Heart left ventricle (tissue), 16 donors: ENCODE measurements around the gene KANK2. TPM values are rescaled to one million over a fixed set of nuclear protein-coding genes. Genes with fewer than 3 reads are reported as not detected.
A peak's percentile ranks its signal among the peaks of the same experiment; 100 is the strongest.

Source experiments
- ATAC-seq, 4 donors: fragments of 200-7000 bp; cut with Tn5 transposase; one replicate each; pipeline ENCODE4 v1.9.1; 2020 to 2022; ENCODE audit warnings: moderate library complexity in 4 of 4, mild to moderate bottlenecking in 3 of 4, moderate number of reproducible peaks in 1 of 4
- DNase-seq, 5 donors: peaks; one replicate each; pipeline ENCODE4 v3.0.0-alpha.2; 2020
- H3K27ac ChIP-seq, 12 donors: fragments of 200-600 bp; sonication (generic) in 4 of 12; one replicate each; pipeline versions ENCODE4 v1.5.0 to v1.8.0; 2016 to 2022; ENCODE audit warnings: mild to moderate bottlenecking in 2 of 12
- H3K27me3 ChIP-seq, 9 donors: fragments of 200-600 bp; sonication (generic) in 2 of 9; one replicate each; pipeline versions ENCODE4 v1.5.1 to v1.8.0; 2016 to 2022; ENCODE audit warnings: mild to moderate bottlenecking in 3 of 9
- H3K36me3 ChIP-seq, 9 donors: fragments of 200-600 bp; sonication (generic) in 2 of 9; one replicate each; pipeline versions ENCODE4 v1.5.0 to v1.8.0; 2018 to 2022; ENCODE audit warnings: mild to moderate bottlenecking in 2 of 9
- H3K4me1 ChIP-seq, 12 donors: fragments of 200-600 bp; sonication (generic) in 4 of 12; one replicate each; pipeline versions ENCODE4 v1.5.0 to v1.8.0; 2016 to 2022; ENCODE audit warnings: mild to moderate bottlenecking in 3 of 12
- H3K4me3 ChIP-seq, 12 donors: fragments of 200-600 bp; sonication (generic) in 4 of 12; one replicate each; pipeline versions ENCODE4 v1.5.0 to v1.8.0; 2017 to 2022; ENCODE audit warnings: mild to moderate bottlenecking in 9 of 12, moderate library complexity in 4 of 12
- H3K9me3 ChIP-seq, 12 donors: fragments of 200-600 bp; sonication (generic) in 4 of 12; one replicate each; pipeline versions ENCODE4 v1.5.0 to v1.8.0; 2016 to 2022; ENCODE audit warnings: mild to moderate bottlenecking in 1 of 12
- POLR2A ChIP-seq, 2 donors: fragments of 450-650 bp; IDR thresholded peaks; one replicate each; pipeline ENCODE4 v1.6.1; 2017; ENCODE audit warnings: antibody characterized with exemption in 2 of 2, mild to moderate bottlenecking in 2 of 2, moderate library complexity in 2 of 2
- WGBS, 4 donors: extraction: QIAGEN DNeasy Blood & Tissue Kit in 2 of 4; methylation state at CpG; one replicate each; pipeline versions ENCODE4 v1.1.5 to v1.1.7; 2013 to 2018; 5-methylcytosine and 5-hydroxymethylcytosine counted together
- intact Hi-C, 10 donors: fragments of 100-400 bp; cut with DNase I; formaldehyde crosslinking; loops; one replicate each; pipeline versions ENCODE4 v1.11.1 to v1.14.2; 2022
- polyA plus RNA-seq, 2 donors: library from polyadenylated mRNA; stranded (reverse); fragments of 200-250 nt; gene quantifications; one replicate each; pipeline ENCODE4 v1.2.3, GENCODE V29; 2013
- total RNA-seq, 9 donors: library from RNA; depleted of rRNA in 2 of 9; stranded (reverse); fragments of >200 nt in 2 of 9; fragmentation: NEBNext Ultra II Directional in 3 of 9; extraction: Animal tissue kit (Norgen Biotek cat#: 25700) in 3 of 9; gene quantifications; one replicate each; pipeline versions ENCODE4 v1.1.0 to v1.2.4, GENCODE V29; 2016 to 2023
- TF ChIP-seq, protein P1 (sequence below), 12 donors: fragments of 200-600 bp; sonication (generic) in 4 of 12; IDR thresholded peaks; one replicate each; pipeline versions ENCODE4 v1.5.0 to v1.8.0; 2018 to 2022; ENCODE audit warnings: antibody characterized with exemption in 12 of 12, mild to moderate bottlenecking in 5 of 12
- donor health status: ischemic (EF 13 %, LVEDD 7.1; RV severe dilation, severe dysfunction).
- donor health status: healthy with polysubstance abuse.
- donor health status: DM: no; HTN: yes; CAD: no.
- donor health status: DM: no; HTN: no; CAD: no.
- donor health status: ischemic (EF 25% LVEDD 6.9; RV normal size, moderate dysfunction).
- donor health status: ischemic (EF 25% LVEDD 5.7; RV mildly dilated, moderate dysfunction).
- donor health status: healthy.
- donor health status: DM: yes; HTN: yes; CAD: no.
- donor health status: ischemic (EF 35%, LVEDD 5.7; RV mildly dilated, moderate dysfunction).
- donor health status: nonischemic (EF 11% LVEDD 7.7; RV severe dilation, severe dysfunction).
- donor health status: DM: yes; HTN: yes; CAD: no.
- donor health status: PGD.
- donor health status: ischemic (EF 29% LVEDD 5.4; RV normal size, mild dysfunction).
- donor health status: nonischemic (EF 23%, LVEDD 6.1; RV moderate dilation, normal function).

Gene KANK2
- total and polyA plus RNA-seq, 11 donors: 232 to 1,831 (median 294) TPM

DNA sequence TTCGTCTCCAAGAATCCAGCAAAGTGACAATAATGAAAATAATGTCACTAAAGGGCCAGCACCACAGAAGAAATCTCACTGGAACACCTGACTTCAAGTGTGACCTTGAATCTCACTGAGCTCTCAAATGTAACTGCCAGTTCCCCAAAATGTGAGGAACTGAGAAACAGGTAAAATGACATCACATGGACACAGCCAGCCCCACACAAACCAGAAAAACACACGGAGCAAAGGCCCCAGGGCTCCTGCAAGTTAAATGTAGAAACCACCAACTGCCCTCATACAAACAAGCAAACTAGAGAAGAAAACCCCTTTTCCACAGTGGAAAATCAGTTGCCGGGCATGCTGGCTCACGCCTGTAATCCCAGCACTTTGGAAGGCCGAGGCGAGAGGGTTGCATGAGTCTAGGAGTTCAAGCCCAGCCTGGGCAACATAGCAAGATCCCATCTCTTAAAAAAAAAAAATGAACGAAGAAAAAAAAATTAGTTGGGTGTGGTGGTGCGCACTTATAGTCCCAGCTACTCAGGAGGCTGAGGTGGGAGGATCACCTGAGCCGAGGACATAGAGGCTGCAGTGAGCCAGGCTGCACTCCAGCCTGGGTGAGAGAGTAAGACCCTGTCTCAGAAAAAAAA is 8.7 kb upstream of the KANK2 start:
- peak overlapping the region in 3 of 12 donors; percentile 91 to 93 (median 92) for H3K27ac ChIP-seq
- H3K4me3 ChIP-seq: no peak overlapping the region
- TF ChIP-seq POLR2A (IDR thresholded peaks at IDR 0.05): no peak
- TF ChIP-seq, protein P1, sequence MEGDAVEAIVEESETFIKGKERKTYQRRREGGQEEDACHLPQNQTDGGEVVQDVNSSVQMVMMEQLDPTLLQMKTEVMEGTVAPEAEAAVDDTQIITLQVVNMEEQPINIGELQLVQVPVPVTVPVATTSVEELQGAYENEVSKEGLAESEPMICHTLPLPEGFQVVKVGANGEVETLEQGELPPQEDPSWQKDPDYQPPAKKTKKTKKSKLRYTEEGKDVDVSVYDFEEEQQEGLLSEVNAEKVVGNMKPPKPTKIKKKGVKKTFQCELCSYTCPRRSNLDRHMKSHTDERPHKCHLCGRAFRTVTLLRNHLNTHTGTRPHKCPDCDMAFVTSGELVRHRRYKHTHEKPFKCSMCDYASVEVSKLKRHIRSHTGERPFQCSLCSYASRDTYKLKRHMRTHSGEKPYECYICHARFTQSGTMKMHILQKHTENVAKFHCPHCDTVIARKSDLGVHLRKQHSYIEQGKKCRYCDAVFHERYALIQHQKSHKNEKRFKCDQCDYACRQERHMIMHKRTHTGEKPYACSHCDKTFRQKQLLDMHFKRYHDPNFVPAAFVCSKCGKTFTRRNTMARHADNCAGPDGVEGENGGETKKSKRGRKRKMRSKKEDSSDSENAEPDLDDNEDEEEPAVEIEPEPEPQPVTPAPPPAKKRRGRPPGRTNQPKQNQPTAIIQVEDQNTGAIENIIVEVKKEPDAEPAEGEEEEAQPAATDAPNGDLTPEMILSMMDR (IDR thresholded peaks at IDR 0.05): no peak
- no peaks in the 10 kb centered on the region for H3K9me3 ChIP-seq
- ATAC-seq: no peak
- H3K4me1 ChIP-seq: peaks cover 0 to 32% (median 24%) of the 10 kb centered on the region in 12 donors
- H3K36me3 ChIP-seq: peaks cover 0 to 84% (median 47%) of the 10 kb centered on the region in 9 donors
- intact Hi-C loops: loop anchor here in 4 of 10 donors (5.0 to 10.0 kb wide), 3 partner anchors 169 to 271 kb away; no protein-coding TSS in a partner anchor
- 81 to 89% (median 89%) methylated on average over 9 of the region's 9 CpGs for WGBS, 4 donors
- no peak for DNase-seq
- H3K27me3 ChIP-seq: no peaks in the 10 kb centered on the region

DNA sequence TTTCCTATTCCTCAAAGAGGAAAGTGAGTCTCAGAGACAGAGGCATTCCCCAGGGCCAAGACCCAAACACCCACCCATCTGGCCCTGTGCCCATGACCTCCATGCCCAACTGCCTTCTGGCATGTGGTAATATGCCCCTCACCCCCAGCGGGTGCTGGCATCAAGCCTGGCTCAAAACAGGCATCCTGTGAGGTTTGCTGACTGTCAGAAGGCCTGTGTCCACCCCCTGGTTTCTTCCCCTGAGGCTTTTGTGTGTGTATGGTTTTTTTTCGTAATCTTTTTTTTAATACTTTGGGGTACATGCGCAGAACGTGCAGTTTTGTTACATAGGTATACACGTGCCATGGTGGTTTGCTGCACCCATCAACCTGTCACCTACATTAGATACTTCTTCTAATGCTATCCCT is 7.6 kb upstream of the KANK2 start:
- intact Hi-C loops: loop anchor here in 9 of 10 donors (1.0 to 10.0 kb wide), 5 partner anchors 68 to 270 kb away; no protein-coding TSS in a partner anchor
- Histone ChIP-seq H3K9me3 (no peaks in the 10 kb centered on the region), H3K36me3 (peaks cover 0 to 83% (median 48%) of the 10 kb centered on the region in 9 donors), H3K4me1 (peaks cover 0 to 32% (median 24%) of the 10 kb centered on the region in 12 donors), H3K27ac (peak overlapping the region in 11 of 12 donors; percentile 78 to 97 (median 91)), H3K4me3 (no peak overlapping the region), H3K27me3 (no peaks in the 10 kb centered on the region)
- DNase-seq: peak in 2 of 5 donors; percentile 54 to 57
- 45 to 48% (median 47%) methylated on average over 5 of the region's 5 CpGs for WGBS, 4 donors
- ATAC-seq: no peak
- TF ChIP-seq, protein P1 (IDR thresholded peaks at IDR 0.05): no peak
- no peak for TF ChIP-seq POLR2A (IDR thresholded peaks at IDR 0.05)

DNA sequence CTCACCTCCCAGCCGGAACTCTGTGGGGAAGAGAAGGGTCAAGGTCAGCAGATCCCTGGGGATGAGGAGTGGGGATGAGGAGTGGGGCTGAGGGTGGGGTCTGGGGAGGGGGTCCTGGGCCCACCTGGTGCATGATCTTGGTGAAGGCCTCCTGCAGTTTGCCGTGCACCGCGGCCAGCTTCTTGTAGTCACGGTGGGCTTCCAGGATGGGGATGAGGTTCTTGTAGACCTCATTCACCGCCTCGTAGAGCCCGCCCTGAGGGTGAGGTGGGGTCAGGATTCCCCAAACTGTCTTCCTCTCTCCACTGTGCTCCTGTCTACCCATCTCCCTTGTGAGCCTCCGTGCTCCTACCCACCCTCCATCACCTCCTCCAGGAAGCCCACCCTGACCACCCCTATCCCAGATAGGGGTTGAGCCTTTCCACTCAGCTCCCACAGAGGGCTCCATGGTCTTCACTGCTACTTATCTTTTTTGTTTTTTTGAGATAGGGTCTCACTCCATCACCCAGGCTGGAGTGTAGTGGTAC is 6.8 kb upstream of the KANK2 start:
- peak overlapping the region in 9 of 12 donors; percentile 1 to 43 (median 35) for H3K4me3 ChIP-seq
- intact Hi-C loops: loop anchor here in 9 of 10 donors (1.0 to 10.0 kb wide), 5 partner anchors 67 to 269 kb away; no protein-coding TSS in a partner anchor
- no peak for DNase-seq
- peaks cover 0 to 89% (median 46%) of the 10 kb centered on the region in 9 donors for H3K36me3 ChIP-seq
- H3K27me3 ChIP-seq: no peaks in the 10 kb centered on the region
- peak in 1 of 4 donors; percentile 1 for ATAC-seq
- peak overlapping the region; percentile 78 to 97 (median 90) for H3K27ac ChIP-seq
- H3K9me3 ChIP-seq: no peaks in the 10 kb centered on the region
- 62 to 87% (median 75%) methylated on average over 8 to 9 of the region's 9 CpGs for WGBS, 4 donors
- peaks cover 0 to 35% (median 24%) of the 10 kb centered on the region in 12 donors for H3K4me1 ChIP-seq
- TF ChIP-seq POLR2A (IDR thresholded peaks at IDR 0.05): no peak
- TF ChIP-seq, protein P1 (IDR thresholded peaks at IDR 0.05): peak in 2 of 12 donors; percentile 15 to 29
